ENCODE results near the gene CCDC179. TPM values are rescaled to one million over a fixed set of nuclear protein-coding genes. Genes with fewer than 3 reads are reported as not detected.

Gene CCDC179
- polyA plus RNA-seq, 3 donors = not detected

- Mint-ChIP-seq H3K4me1 (no peaks in the 10 kb centered on the region), H3K27me3 (ENCODE audit: low read depth in 3 of 3) (peaks cover 0 to 2% (median 1%) of the 10 kb centered on the region in 3 donors), H3K4me3 (no peak overlapping the region), H3K9me3 (peaks cover 0 to 5% (median 1%) of the 10 kb centered on the region in 7 donors), H3K36me3 (no peaks in the 10 kb centered on the region), H3K27ac (no peak overlapping the region)
- no peaks in the 10 kb centered on the region for H3K9me3 ChIP-seq (replicated peaks in 1 of 2; ENCODE audit: control insufficient read depth in 1 of 2, insufficient read depth in 1 of 2, low read length in 2 of 2)
- no peaks in the 10 kb centered on the region for H3K4me1 ChIP-seq (ENCODE audit: control insufficient read depth in 1 of 2, insufficient read depth in 2 of 2, low read length in 2 of 2)
- H3K27me3 ChIP-seq (ENCODE audit: control insufficient read depth in 2 of 2, insufficient read depth in 2 of 2, low read length in 2 of 2) = no peaks in the 10 kb centered on the region
- WGBS (ENCODE audit: insufficient coverage) = no CpG with 5 or more reads among the region's 1 CpG
- H3K27ac ChIP-seq (ENCODE audit: low read depth in 1 of 2, low read length in 2 of 2) = no peak overlapping the region
- H2AFZ ChIP-seq (ENCODE audit: insufficient read depth, low read depth, low read length, poor library complexity, severe bottlenecking) = no peak overlapping the region
- no peaks in the 10 kb centered on the region for H3K36me3 ChIP-seq (replicated peaks in 1 of 2; ENCODE audit: control insufficient read depth in 1 of 2, insufficient read depth in 2 of 2, low read length in 2 of 2)
- no peak overlapping the region for H3K9ac ChIP-seq (ENCODE audit: insufficient read depth, low read length, poor library complexity, severe bottlenecking)
- no peaks in the 10 kb centered on the region for H4K20me1 ChIP-seq (ENCODE audit: insufficient read depth, low read length)
- no peak for DNase-seq
- no peak for TF ChIP-seq CTCF (IDR thresholded peaks at IDR 0.05)
- intact Hi-C loops (cut with micrococcal nuclease) = no loop called here
- no peak overlapping the region for H3K4me2 ChIP-seq (replicated peaks; ENCODE audit: extremely low read depth, low read length, poor library complexity, severe bottlenecking)
- H3K79me2 ChIP-seq (ENCODE audit: insufficient read depth, low read length) = no peaks in the 10 kb centered on the region
- no peak overlapping the region for H3K4me3 ChIP-seq (replicated peaks in 1 of 3; ENCODE audit: low read depth in 2 of 3, low read length in 3 of 3)
These were observed 13.5 kb downstream of the CCDC179 start for GRCh38 chr11:22846726-22847125.

- peaks cover 0 to 7% (median 2%) of the 10 kb centered on the region in 7 donors for H3K9me3 Mint-ChIP-seq
- H3K9ac ChIP-seq (ENCODE audit: insufficient read depth, low read length, poor library complexity, severe bottlenecking) = no peak overlapping the region
- no peak overlapping the region for H3K4me2 ChIP-seq (replicated peaks; ENCODE audit: extremely low read depth, low read length, poor library complexity, severe bottlenecking)
- no peaks in the 10 kb centered on the region for H3K36me3 ChIP-seq (replicated peaks in 1 of 2; ENCODE audit: control insufficient read depth in 1 of 2, insufficient read depth in 2 of 2, low read length in 2 of 2)
- H3K4me1 ChIP-seq (ENCODE audit: control insufficient read depth in 1 of 2, insufficient read depth in 2 of 2, low read length in 2 of 2) = peaks cover 3 to 14% of the 10 kb centered on the region in 2 donors
- H3K36me3 Mint-ChIP-seq = no peaks in the 10 kb centered on the region
- WGBS (ENCODE audit: insufficient coverage) = no CpG with 5 or more reads among the region's 3 CpGs
- H3K27me3 Mint-ChIP-seq (ENCODE audit: low read depth in 3 of 3) = peaks cover 0 to 4% (median 0%) of the 10 kb centered on the region in 3 donors
- TF ChIP-seq CTCF (IDR thresholded peaks at IDR 0.05) = no peak
- H4K20me1 ChIP-seq (ENCODE audit: insufficient read depth, low read length) = no peaks in the 10 kb centered on the region
- no peak for DNase-seq
- H3K79me2 ChIP-seq (ENCODE audit: insufficient read depth, low read length) = no peaks in the 10 kb centered on the region
- no peak overlapping the region for H3K4me3 Mint-ChIP-seq
- H3K27ac Mint-ChIP-seq = no peak overlapping the region
- no peak overlapping the region for H2AFZ ChIP-seq (ENCODE audit: insufficient read depth, low read depth, low read length, poor library complexity, severe bottlenecking)
- no peak overlapping the region for H3K4me3 ChIP-seq (replicated peaks in 1 of 3; ENCODE audit: low read depth in 2 of 3, low read length in 3 of 3)
- no peak overlapping the region for H3K27ac ChIP-seq (ENCODE audit: low read depth in 1 of 2, low read length in 2 of 2)
- H3K4me1 Mint-ChIP-seq = peaks cover 16% of the 10 kb centered on the region
- intact Hi-C loops (cut with micrococcal nuclease) = no loop called here
- H3K27me3 ChIP-seq (ENCODE audit: control insufficient read depth in 2 of 2, insufficient read depth in 2 of 2, low read length in 2 of 2) = no peaks in the 10 kb centered on the region
- no peaks in the 10 kb centered on the region for H3K9me3 ChIP-seq (replicated peaks in 1 of 2; ENCODE audit: control insufficient read depth in 1 of 2, insufficient read depth in 1 of 2, low read length in 2 of 2)
These were observed 27.8 kb downstream of the CCDC179 start for GRCh38 chr11:22832315-22833015.
